HG02571 (cell line): Measurements from ENCODE around the gene SDK1.

Source experiments
- ATAC-seq: cut with Tn5 transposase; IDR thresholded peaks from one replicate; pipeline ENCODE4 v1.9.1; 2021; ENCODE audit warnings: mild to moderate bottlenecking, moderate library complexity; ENCODE audit not compliant: unreplicated experiment

SDK1 gene

DNA sequence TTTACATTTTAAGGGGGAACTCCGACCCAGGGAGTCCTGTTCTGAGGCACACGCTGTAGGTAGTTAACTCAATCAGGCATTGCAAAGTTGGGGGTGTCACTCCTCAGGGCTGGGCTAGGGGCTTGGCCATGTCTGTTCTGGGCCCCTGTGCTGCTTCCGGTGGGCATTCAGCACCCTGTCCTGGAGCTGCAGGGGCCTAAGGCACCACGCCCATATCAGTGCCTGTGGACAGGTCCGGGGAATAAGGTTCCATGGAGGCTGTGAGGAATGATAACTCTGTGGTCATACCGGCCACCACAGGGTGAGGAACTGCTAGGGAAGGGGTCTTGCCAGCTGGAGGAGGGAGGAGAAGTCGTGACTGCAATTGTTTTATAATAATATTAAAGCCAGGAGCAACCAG, 842.0 kb downstream of the SDK1 start:
- no peak for ATAC-seq

DNA sequence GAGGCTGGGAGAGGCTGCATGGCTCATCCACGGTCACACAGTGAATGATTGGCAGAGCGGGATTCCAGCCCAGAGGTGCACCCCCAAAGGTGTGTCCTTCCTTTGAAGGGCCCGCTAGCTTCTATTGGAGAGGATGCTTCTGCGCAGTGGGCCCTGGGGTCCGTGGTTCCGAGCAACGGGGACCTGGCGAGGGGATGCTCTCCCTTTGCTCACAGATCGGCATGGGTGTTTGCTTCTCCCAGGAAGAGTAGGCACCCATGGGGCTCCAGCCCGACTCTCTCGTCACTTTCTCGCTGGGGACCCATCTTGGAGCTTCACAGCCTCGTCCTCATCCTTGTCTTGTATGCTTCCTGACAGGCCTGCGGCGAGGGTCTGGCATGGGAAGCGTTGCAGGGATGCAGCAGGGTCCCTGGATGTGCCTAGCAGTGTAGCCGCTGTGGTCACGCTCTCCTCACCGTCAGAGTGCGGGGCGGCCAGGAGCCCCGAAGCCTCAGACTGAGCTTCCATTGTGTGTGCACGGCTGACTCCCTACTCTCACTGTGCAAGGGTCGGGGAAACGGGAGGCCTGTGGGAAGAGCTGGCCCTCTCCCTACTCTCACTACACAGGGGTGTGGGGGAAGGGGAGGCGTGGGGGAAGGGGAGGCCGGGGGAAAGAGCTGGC, 842.6 kb downstream of the SDK1 start:
- no peak for ATAC-seq

DNA sequence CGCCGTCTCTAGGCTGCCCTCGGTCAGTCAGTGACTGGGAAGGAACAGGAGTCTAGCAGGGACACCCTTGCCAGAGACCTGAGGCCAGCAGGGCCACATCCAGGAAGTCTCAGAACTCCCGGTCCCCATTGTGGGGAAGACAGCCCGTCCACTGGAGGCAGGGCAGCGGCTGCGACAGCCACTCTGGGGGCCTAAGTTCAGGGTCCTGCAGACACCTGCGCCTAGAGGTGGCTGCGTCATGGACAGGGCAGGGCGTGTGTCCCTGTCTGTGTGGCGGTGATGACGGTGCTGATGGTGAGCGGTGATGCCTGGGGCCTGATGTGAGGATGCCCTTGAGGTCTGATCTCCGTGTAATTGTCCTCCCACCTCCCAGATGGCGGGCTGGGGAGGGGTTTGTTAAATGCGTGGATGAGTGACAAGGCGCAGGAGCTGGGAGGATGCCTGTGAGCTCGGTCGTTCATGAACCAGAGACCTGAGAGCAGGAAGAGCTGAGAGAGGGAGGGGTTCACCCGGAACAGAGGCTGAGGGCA, 843.2 kb downstream of the SDK1 start:
- ATAC-seq = no peak

DNA sequence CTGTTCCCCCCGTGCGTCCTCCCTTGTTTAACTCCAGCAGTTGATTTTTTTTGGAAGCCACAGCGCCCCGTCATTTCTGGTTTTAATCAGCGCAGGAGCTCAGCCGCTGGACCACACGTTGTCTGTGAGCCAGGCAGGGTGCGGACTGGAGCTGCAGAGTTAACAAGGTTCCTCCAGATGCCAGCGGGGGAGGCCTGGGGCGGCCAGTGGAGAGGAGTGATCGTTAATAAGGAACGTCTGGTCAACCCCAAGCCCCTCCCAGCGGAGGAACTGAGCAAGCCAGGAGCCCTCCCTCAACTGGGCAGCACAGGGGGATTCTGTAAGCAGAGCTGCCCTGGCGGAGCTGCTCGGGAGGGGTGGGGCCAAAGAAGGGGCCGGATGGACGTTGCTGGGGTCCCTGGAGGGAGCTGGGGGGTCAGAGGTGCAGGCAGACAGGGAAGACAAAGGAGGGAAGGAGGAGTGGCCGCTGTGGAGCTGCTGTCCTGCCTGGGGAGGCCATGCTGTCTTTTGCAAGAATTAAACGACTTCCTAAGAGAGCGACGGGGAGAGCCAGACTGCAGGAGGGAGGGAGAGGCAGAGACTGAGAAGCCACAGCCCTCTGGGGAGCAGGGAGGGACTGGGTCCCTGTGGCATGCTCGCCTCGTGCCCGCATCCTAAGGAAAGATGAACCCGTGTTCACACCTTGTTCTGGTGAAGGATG, 843.9 kb downstream of the SDK1 start:
- no peak for ATAC-seq

DNA sequence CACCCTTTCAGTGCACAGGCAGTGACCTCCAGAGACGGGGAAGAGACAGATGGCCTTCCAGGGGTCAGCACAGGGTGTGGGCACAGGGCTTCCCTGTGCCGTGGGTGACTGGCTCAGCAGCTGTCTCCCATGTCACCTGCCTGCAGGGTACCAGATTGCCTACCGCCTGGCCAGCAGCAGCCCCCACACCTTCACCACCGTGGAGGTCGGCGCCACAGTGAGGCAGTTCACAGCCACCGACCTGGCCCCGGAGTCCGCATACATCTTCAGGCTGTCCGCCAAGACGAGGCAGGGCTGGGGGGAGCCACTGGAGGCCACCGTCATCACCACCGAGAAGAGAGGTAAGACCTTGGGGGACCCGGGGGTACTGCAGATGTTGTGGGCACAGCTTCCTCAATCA, 844.5 kb downstream of the SDK1 start:
- no peak for ATAC-seq

DNA sequence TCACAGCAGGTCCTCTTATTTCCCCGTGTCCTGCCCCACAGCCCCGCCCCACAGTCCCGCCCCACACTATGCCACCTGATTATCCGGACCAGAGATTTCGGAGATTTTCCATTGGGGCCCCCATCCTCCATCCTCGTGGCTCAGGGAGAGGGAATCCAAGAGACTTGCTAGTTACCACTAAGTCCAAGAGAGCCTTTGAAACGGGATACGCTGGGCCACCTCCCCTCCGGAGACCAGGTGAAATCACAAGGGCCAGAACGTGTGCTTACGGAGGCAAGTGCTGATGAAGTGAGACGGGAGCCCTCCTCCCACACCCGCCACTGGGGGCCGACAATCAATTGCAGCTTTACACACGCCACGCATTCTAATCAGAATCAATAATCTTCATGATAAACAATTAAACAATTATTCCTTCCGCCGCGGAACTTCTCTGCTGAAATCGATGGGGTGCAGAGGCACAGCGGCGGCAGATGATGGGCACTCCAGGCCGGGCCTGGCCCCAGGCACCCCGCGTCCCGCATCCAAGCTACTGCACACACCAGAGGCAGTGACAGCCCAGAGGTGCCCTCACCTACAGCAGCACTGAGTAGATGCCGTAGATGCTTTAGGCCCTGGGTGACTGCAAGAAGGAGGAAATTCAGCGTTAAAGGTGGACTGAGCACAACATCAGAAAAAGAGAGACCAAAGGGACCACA, 847.0 kb downstream of the SDK1 start:
- no peak for ATAC-seq

DNA sequence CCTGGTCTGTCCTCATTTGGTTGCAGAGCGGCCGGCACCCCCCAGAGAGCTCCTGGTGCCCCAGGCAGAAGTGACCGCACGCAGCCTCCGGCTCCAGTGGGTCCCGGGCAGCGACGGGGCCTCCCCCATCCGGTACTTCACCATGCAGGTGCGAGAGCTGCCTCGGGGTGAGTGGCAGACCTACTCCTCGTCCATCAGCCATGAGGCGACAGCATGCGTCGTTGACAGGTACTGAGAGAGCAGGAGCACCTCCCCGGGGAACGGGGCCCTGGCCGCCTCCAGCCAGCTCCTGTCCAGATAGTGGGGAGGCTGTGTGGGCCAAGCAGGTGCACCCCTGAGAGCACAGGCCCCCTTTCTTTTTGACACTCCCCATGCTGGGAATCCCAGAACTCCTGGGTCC, 848.2 kb downstream of the SDK1 start:
- ATAC-seq = no peak

DNA sequence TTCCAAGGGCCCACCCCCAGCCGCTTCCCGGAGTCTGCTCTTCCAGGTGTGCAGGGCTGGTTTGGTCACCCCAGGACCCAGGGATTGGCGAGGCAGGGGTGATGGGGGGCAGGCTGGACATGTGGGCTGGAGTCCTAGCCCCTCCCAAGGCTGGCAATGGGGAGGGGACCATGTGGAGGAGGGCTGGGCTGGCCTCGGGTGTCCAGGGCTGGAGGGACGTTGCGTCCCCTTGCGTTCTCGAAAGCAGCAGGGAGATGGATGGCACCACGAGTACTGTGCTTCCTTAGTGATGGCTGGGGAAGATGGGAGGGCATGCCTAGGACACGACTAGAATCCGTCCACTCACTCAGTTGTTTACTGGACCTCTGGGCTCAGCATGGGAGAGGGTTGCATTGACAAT, 848.6 kb downstream of the SDK1 start:
- ATAC-seq = no peak

DNA sequence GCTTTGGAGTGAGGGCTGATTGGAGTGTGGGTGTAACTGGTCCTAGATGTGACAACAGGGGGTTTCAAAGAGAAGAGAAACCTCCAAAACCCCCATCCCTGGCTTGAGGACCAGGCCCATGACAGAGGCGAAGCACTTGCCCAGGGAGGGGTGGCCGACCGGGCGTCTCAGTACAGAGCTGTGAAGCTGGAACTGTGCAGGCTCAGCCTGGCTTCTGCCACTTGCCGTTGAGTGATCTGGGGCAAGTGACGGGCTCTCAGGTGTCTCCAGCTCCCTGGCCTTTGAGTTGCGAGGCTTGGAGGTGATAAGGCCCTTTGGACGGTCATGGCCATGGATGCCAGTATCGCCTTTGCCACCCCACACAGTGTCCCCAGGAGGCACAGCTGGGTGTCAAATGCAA, 849.7 kb downstream of the SDK1 start:
- ATAC-seq = no peak

DNA sequence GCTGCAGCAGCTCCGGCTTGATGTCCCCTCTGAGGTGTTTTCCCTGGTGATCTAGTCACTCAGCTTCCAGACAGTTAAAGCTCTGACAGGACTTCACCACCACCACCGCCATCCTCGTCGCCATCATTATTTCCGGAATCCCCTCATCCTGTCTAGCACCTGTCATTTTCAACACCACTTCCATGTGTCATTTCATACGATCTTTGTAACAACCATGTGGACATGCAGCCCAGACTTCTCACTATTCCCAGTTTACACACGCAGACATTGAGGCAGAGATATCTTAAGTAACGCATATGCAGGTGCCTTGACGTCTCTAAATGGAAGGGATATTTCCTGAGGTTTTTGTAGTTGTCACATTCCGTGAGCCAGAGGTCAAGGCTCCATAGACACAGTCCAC, 850.5 kb downstream of the SDK1 start:
- ATAC-seq = no peak

DNA sequence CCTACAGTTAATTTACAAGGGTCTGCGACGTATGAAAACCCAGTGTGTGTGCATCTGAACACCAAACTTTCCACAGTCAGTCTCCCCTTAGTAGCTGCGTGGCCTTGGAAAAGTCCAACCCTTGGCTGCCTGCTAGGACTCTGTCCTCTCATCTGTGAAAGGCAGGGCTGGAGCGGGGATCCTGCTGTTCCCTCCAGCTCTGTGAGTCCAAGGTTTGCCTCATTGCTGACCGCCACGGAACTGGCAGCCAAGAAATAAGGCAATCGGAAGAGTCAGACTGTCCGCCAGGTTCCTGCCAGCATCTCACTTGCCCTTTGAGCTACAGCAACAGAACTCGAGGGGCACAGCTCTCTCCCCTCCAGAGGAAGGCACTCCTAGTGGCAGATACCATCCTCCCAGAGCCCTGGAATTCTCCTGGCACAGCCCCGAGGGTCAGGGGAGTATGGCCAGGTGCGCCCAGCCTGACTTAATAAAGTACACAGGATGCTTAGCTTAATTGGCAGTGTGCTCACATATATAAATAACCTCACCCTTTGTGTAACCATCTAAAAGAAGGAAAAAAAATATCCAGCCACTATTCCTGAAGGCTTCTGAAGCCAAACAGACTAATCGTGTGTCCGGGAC, 851.0 kb downstream of the SDK1 start:
- ATAC-seq = no peak

DNA sequence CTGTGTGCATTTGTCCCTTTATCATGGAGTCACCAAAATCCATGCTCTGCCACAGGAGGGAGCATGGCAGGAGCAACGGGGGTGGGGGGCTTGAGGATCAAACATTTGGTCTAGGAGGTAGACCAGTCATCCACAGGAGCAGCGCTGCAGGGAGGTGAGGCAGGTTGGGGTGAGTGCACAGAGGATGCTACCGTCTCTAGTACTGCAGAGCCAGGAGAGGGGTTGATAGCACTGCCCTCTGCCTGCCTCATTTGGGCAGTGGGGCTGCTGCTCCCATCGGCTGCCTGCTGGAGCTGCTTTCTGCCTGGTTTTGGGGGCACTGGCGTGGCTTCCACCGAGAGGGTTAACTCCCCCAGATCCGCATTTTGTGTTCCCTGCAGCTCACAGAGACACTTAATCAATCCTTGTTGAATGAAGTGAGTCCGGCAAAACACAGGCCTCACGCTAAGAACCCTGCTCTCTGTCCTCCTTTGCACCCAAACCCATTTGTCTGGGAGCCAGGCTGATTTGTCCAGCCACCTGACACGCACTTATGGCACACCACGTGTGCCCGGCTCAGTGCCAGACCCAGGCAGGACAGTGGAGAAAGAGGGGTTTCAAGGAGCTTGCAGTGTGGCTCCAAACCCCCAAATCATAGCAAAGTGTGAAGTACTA, 854.0 kb downstream of the SDK1 start:
- ATAC-seq = no peak

DNA sequence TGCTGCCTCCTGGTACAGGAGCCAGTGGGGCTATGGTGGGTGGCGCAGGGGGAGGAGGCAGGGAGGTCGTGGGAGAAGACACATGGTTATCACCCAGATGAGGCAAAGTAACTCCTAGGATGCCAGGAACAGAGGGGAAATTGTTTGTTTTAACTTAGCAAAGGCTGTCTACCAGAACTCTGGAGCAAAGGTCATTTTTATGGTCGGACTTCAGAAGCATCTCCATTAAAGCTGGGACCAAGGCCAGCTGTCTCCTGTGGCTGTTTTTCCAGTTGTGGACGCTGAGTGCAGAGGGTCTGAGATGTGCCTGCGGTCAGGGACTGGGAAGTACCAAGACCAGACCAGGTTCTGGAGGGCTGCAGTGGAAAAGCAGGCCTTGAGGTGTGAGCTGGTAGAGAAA, 855.1 kb downstream of the SDK1 start:
- no peak for ATAC-seq

DNA sequence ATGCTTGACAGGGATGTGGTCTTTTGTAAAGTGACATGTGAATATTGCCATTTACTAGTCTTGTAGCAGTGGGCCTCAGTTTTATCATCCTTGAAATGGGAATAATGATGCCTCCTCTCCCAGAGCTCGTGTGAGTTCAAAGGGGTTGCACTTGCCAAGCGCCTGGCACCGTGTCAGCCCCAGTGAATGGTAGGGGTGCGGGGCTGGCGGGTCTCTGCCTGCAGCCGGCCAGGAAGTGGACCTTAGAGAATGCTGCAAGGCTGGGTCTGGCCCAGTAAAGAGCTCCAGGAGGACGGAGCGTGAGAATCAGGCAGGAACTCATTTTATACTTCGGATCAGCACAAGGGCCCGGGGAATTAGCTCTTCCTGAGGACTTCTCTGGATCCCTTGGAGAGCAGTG, 856.6 kb downstream of the SDK1 start:
- ATAC-seq = no peak

DNA sequence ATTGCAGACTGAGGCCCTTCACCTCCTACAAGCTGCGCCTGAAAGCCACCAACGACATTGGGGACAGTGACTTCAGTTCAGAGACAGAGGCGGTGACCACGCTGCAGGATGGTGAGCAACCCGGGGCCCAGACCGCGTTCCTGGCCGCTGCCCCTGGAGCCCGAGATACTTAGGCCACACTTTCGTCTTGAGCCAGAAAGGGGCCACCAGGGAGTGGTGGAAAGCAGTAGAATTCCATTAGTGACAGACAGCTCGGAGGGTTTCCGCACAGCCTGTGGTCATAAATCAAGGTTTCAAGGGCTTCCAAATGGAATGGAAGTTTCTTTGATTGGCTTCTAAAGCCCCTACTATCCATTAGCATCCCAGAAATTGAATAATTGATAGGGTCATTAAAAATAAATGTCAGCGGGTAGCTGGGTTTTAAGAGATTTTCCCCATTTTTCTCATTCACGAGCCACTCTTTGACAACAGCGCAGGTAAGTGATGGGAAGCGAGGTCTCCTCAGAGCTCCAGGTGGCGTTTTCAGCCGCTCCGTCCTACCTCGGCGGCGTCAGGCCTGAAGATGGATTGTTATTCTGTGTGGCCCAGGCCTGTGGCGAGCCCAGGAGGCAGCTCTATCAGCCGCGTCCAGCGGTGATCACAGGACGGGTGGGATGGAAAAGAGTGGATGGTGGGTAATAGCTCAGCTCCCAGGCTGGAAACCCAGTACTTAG, 857.5 kb downstream of the SDK1 start:
- ATAC-seq = no peak

DNA sequence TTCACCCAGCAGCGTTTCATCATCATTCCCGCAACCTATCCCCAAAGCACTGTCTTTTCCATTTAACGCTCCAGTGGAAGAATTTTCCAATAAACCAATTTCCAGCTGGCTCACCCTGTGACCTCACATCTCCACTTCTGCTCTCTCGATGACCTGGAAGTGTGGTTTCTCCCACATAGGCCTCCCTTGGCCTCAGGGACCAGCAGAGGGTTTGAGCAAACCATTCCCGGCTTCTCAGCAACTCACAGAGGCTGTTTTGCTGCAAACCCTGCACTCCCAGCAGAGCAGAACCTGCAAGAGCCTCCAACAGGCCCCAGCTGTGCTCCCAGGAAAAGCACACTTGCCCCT, 858.1 kb downstream of the SDK1 start:
- no peak for ATAC-seq

DNA sequence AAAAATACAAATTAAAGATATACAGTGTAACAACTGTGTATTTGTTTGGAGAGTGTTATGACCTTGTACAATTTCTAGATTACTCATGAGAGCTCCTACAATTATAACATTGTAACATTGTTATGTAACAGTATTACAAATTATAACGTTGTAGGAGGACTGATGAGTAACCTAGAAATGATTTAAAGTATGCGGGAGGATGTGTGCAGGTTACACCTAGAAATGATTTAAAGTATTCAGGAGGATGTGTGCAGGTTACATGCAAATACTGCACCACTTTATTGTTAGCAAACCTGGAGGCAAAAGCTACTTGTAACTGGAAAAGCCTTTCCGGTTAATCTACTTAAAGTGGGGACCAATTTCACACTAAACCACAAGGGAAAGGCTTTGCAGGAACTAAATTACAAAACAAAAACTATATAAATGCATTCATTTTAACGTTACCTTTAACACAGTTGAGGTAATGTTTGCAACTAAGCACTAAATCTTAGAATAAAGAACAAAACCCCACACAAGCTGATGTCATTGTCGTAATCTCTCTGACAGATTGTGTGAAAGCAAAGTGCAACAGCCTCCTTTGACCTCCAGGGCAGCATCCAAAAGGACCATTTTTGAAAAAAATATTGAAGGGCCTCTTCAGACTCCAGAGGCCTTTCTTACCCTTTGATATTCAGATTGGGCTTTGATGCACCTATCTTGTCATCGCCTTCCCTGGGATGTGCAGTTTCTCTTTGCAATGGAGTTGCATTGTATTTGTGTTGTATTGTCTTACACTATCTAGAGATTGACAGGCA, 858.9 kb downstream of the SDK1 start:
- no peak for ATAC-seq

DNA sequence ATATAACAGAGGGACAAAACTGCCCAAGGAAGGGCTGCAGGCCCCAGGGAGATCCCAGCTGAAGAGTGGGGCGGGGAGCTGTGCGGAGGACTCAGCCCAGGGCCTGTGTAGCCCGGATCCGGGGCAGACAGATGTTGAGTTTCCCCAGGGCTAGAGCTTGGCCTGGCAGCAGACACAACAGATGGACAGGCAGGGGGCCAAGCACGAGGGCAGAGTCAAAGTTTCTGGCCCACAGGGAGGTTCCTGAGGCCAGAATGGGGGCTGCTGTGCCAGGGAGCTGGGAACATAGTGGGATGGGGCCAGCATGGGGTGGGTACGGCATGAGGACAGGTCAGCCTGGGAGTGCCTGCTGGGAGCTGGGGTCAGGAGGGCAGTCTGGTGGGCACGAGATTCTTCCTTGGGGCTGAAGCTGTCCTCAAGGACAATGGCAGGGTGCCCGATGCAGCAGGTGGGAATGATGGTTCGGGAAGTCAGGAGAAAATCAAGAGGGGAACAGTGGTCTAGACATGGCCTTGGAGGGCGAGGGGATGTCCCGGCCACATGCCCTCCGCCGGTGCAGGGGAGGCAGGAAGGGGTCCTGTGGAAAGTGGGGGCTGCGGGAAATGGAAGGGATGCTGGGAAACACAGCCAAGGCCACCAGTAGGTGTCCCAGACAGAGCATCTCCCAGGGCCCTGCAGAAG, 862.0 kb downstream of the SDK1 start:
- no peak for ATAC-seq

DNA sequence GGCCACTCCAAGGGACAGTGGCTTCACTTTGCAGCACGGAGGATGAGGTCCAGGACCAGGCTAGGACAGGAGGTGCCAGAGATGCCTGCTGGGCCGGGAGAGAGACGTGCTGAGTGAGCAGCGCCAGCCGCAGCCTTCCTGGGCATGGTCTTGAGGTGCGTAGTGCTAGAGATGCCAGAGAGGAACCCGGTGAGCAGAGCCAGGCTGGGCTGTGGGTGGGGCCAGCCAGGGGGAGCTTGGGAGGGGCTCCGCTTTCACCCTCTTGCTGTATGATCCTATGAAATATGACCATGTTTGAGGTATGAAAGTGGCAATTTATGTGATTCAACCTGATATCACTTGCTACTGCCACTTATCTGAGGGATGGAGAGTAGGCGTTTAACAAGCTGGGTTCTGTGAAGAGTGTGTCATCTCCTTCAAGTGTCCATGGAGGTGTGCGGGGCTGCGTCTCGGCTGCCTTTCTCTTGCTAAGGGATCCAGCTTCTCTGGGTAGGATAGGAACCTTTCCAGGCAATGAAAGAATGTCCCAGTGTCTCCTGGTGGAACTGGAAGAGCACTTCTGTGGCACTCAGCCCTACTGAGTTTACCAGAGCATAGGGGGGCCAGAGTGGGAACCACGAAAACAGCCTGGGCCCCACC, 862.6 kb downstream of the SDK1 start:
- ATAC-seq = no peak
